Measurements from ENCODE around the gene IFT122. TPM values are rescaled to one million over a fixed set of nuclear protein-coding genes. Genes with fewer than 3 reads are reported as not detected.

The IFT122 gene
- total and polyA plus RNA-seq, 2 of the 4 experiments (the other 2 are of a cell fraction): 16.8 to 28.0 TPM

DNA sequence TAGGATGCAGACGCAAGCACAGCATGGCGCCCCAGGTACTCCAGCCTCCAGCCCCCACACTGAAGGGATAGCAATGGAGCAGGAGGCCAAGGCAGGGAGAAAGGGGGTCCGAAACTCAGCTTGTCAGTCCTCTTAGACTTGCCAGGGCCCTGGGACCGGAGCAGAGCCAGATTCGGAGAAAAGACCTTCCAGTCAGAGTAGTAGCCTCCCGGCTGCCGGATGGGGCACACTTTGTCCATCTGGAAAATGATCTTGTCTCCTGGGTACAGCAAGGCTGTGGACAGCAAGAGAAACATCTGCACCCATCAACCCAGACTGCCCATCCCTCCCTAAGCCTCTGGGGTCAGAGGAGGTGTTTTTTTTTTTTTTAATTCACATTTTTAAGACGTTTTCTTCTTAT is 35.9 kb upstream of the IFT122 start:
- ChIA-PET POLR2A (ENCODE audit: unreplicated experiment) (no interaction called here), CTCF (no interaction called here)
- WGBS, 2 experiments (ENCODE audit: extremely low coverage in 2 of 2, insufficient read length in 1 of 2): 40% methylated on average over 1 of the region's 8 CpGs; no CpG with 5 or more reads in 1 of the 2 experiments
- TF ChIP-seq BHLHE40 (IDR thresholded peaks at IDR 0.05; ENCODE audit: low read depth, low read length) (no peak), POLR2A (IDR thresholded peaks at IDR 0.05; ENCODE audit: low read depth, low read length) (no peak), RFX5 (IDR thresholded peaks at IDR 0.05; ENCODE audit: low read depth, low read length) (no peak), MXI1 (IDR thresholded peaks at IDR 0.05; ENCODE audit: borderline replicate concordance, low read depth, low read length) (no peak), NFE2L2 (IDR thresholded peaks at IDR 0.05; ENCODE audit: low read depth, low read length) (no peak), CHD1 (IDR thresholded peaks at IDR 0.05; ENCODE audit: low read depth, low read length) (no peak), RCOR1 (IDR thresholded peaks at IDR 0.05; ENCODE audit: insufficient replicate concordance, low read length) (no peak), FOS (IDR thresholded peaks at IDR 0.05; ENCODE audit: low read depth, low read length) (no peak), RAD21 (IDR thresholded peaks at IDR 0.05; ENCODE audit: low read length) (no peak)
- TF ChIP-seq, protein P1, sequence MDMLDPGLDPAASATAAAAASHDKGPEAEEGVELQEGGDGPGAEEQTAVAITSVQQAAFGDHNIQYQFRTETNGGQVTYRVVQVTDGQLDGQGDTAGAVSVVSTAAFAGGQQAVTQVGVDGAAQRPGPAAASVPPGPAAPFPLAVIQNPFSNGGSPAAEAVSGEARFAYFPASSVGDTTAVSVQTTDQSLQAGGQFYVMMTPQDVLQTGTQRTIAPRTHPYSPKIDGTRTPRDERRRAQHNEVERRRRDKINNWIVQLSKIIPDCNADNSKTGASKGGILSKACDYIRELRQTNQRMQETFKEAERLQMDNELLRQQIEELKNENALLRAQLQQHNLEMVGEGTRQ (IDR thresholded peaks at IDR 0.05; ENCODE audit: low read depth, low read length): no peak
- TF ChIP-seq, protein P2, sequence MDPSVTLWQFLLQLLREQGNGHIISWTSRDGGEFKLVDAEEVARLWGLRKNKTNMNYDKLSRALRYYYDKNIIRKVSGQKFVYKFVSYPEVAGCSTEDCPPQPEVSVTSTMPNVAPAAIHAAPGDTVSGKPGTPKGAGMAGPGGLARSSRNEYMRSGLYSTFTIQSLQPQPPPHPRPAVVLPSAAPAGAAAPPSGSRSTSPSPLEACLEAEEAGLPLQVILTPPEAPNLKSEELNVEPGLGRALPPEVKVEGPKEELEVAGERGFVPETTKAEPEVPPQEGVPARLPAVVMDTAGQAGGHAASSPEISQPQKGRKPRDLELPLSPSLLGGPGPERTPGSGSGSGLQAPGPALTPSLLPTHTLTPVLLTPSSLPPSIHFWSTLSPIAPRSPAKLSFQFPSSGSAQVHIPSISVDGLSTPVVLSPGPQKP (IDR thresholded peaks at IDR 0.05; ENCODE audit: borderline replicate concordance, low read depth, low read length): no peak
- TF ChIP-seq, protein P3, sequence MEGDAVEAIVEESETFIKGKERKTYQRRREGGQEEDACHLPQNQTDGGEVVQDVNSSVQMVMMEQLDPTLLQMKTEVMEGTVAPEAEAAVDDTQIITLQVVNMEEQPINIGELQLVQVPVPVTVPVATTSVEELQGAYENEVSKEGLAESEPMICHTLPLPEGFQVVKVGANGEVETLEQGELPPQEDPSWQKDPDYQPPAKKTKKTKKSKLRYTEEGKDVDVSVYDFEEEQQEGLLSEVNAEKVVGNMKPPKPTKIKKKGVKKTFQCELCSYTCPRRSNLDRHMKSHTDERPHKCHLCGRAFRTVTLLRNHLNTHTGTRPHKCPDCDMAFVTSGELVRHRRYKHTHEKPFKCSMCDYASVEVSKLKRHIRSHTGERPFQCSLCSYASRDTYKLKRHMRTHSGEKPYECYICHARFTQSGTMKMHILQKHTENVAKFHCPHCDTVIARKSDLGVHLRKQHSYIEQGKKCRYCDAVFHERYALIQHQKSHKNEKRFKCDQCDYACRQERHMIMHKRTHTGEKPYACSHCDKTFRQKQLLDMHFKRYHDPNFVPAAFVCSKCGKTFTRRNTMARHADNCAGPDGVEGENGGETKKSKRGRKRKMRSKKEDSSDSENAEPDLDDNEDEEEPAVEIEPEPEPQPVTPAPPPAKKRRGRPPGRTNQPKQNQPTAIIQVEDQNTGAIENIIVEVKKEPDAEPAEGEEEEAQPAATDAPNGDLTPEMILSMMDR (conservative IDR thresholded peaks at IDR 0.05; ENCODE audit: low read depth, low read length): no peak
- Histone ChIP-seq H2BK120ac (ENCODE audit: low read depth, low read length) (no peak overlapping the region), H4K20me1 (ENCODE audit: insufficient read depth, low read length) (no peaks in the 10 kb centered on the region), H3K9me1 (ENCODE audit: insufficient read depth, low read length) (no peaks in the 10 kb centered on the region), H3K4ac (ENCODE audit: low read depth, low read length) (no peak overlapping the region), H4K91ac (ENCODE audit: insufficient read depth, low read depth, low read length) (no peak overlapping the region), H3K36me3 (ENCODE audit: control insufficient read depth, insufficient read depth, low read length) (no peaks in the 10 kb centered on the region), H3K56ac (ENCODE audit: extremely low read depth, insufficient read depth, low read length) (no peak overlapping the region), H2AK5ac (ENCODE audit: low read depth, low read length) (no peak overlapping the region), H3K27ac (ENCODE audit: insufficient read depth, low read length) (no peak overlapping the region), H3K4me1 (ENCODE audit: control insufficient read depth, insufficient read depth, low read length) (peaks cover 2% of the 10 kb centered on the region; the same call in 1 of the 2 replicates), H3K14ac (replicated peaks; ENCODE audit: low read depth, low read length) (no peak overlapping the region), H3K4me2 (ENCODE audit: low read depth, low read length) (no peak overlapping the region), H4K8ac (ENCODE audit: low read depth in 2 of 2, low read length in 2 of 2) (no peak overlapping the region), H3K27me3 (ENCODE audit: control insufficient read depth, insufficient read depth, low read length) (no peaks in the 10 kb centered on the region), H4K5ac (ENCODE audit: low read depth, low read length) (no peak overlapping the region), H2BK20ac (ENCODE audit: low read depth, low read length) (no peak overlapping the region), H3K23ac (ENCODE audit: low read depth, low read length) (no peak overlapping the region), H3K9me3 (ENCODE audit: control insufficient read depth, insufficient read depth, low read length) (no peaks in the 10 kb centered on the region), H2AFZ (replicated peaks; ENCODE audit: low read length, poor library complexity) (no peak overlapping the region), H2BK5ac (ENCODE audit: low read depth, low read length, poor library complexity, severe bottlenecking) (no peak overlapping the region), H2AK9ac (replicated peaks; ENCODE audit: low read depth, low read length, poor library complexity) (no peak overlapping the region), H2BK15ac (ENCODE audit: low read depth, low read length) (no peak overlapping the region), H3K18ac (ENCODE audit: low read depth, low read length) (no peak overlapping the region), H3K4me3 (ENCODE audit: insufficient read depth, low read depth, low read length) (no peak overlapping the region), H3K79me1 (ENCODE audit: low read depth in 1 of 2, low read length in 2 of 2) (peaks cover 0 to 1% of the 10 kb centered on the region in 2 experiments; a peak in 1 of 4 replicates), H3K9ac (ENCODE audit: low read depth, low read length) (no peak overlapping the region)
- BruUV-seq (replicated peaks): no TSS peak
- intact Hi-C loops (cut with micrococcal nuclease) (no loop called here), dilution Hi-C loops (cut with HindIII; ENCODE audit: low sequenced_read_pairs, unreplicated experiment) (no loop called here), in situ Hi-C loops (cut with MboI; ENCODE audit: low sequenced_read_pairs) (no loop called here)
- DNase-seq (no peak), ATAC-seq (ENCODE audit: low read depth) (no peak)

Measured in IMR-90 (cell line).